B cell (primary cell): ENCODE data around the gene MS4A3. TPM values are rescaled to one million over a fixed set of nuclear protein-coding genes. Genes with fewer than 3 reads are reported as not detected.

Experiments used
- ATAC-seq: fragments of 200-7000 bp; cut with Tn5 transposase; one replicate; pipeline ENCODE4 v1.10.0; 2021; ENCODE audit warnings: low read depth, mild to moderate bottlenecking, moderate number of reproducible peaks, moderate library complexity
- CTCF ChIA-PET: fragments of 350-600 bp; sonication (Branson Sonifier 250); formaldehyde crosslinking; loops from one replicate; lab custom pipeline; 2021; ENCODE audit warnings: antibody characterized with exemption, inconsistent platforms; lab: Charles Lee
- POLR2A ChIA-PET: fragments of 350-600 bp; sonication (Branson Sonifier 250); formaldehyde crosslinking; loops from one replicate; lab custom pipeline; 2021; ENCODE audit warnings: antibody characterized with exemption; lab: Charles Lee
- DNase-seq: peaks from one replicate; pipeline ENCODE4 v3.0.0; 2013
- H2AFZ ChIP-seq: 2 replicates; pipeline ENCODE4 v1.6.1; 2012; ENCODE audit warnings: mild to moderate bottlenecking, low read depth, low read length; ENCODE audit not compliant: insufficient read depth, poor library complexity, severe bottlenecking
- H3K27ac ChIP-seq, 2 donors: 1 replicate in 1 of 2; 2 replicates in 1 of 2; pipeline ENCODE4 v1.5.1; 2012 to 2013; ENCODE audit warnings: low read length in 2 of 2, mild to moderate bottlenecking in 2 of 2, moderate library complexity in 1 of 2
- H3K27me3 ChIP-seq, 4 experiments: fragments of 200-600 bp in 1 of 4; sonication (generic) in 1 of 4; replicated peaks in 1 of 4; 1 replicate in 2 of 4; 2 replicates in 2 of 4; pipeline versions ENCODE4 v1.6.1 to v1.7.0; 2013 to 2016; ENCODE audit warnings: low read length in 3 of 4, mild to moderate bottlenecking in 2 of 4, mixed read lengths in 1 of 4, moderate library complexity in 1 of 4; ENCODE audit not compliant: insufficient read depth in 4 of 4, control insufficient read depth in 3 of 4; ENCODE audit errors: control extremely low read depth in 1 of 4
- H3K36me3 ChIP-seq, 2 experiments: replicated peaks in 1 of 2; 1 replicate in 1 of 2; 2 replicates in 1 of 2; pipeline versions ENCODE4 v1.6.1 to v1.7.1; 2013; ENCODE audit warnings: low read length in 1 of 2; ENCODE audit not compliant: insufficient read depth in 2 of 2, control insufficient read depth in 1 of 2; ENCODE audit errors: control extremely low read depth in 1 of 2, extremely low read depth in 1 of 2
- H3K4me1 ChIP-seq, 2 donors: fragments of 200-600 bp in 1 of 2; sonication (generic) in 1 of 2; 1 replicate in 1 of 2; 2 replicates in 1 of 2; pipeline versions ENCODE4 v1.5.1 to v1.6.1; 2013 to 2017; ENCODE audit warnings: low read length in 2 of 2; ENCODE audit not compliant: control insufficient read depth in 2 of 2, insufficient read depth in 2 of 2
- H3K4me2 ChIP-seq: replicated peaks from 2 replicates; pipeline ENCODE3; 2012; ENCODE audit warnings: mild to moderate bottlenecking, low read depth, low read length; ENCODE audit not compliant: poor library complexity, severe bottlenecking
- H3K4me3 ChIP-seq, 5 experiments: fragments of 200-600 bp in 1 of 5; sonication (generic) in 1 of 5; 1 replicate in 3 of 5; 2 replicates in 2 of 5; pipeline versions ENCODE4 v1.5.1 to v1.7.0; 2011 to 2016; ENCODE audit warnings: low read length in 4 of 5, mild to moderate bottlenecking in 4 of 5, low read depth in 2 of 5, control low read depth in 1 of 5, moderate library complexity in 1 of 5; ENCODE audit not compliant: insufficient read depth in 1 of 5; ENCODE audit errors: control extremely low read depth in 1 of 5, extremely low read depth in 1 of 5
- H3K79me2 ChIP-seq: fragments of 200-600 bp; sonication (generic); one replicate; pipeline ENCODE4 v1.6.0; 2016; ENCODE audit warnings: low read length; ENCODE audit not compliant: control insufficient read depth, insufficient read depth
- H3K9ac ChIP-seq: fragments of 200-600 bp; sonication (generic); 2 replicates; pipeline ENCODE4 v1.6.1; 2017; ENCODE audit warnings: mild to moderate bottlenecking, low read length, moderate library complexity
- H3K9me3 ChIP-seq, 3 donors: one replicate each; pipeline versions ENCODE4 v1.6.1 to v1.7.1; 2013; ENCODE audit warnings: low read length in 2 of 3; ENCODE audit not compliant: control insufficient read depth in 2 of 3, insufficient read depth in 1 of 3; ENCODE audit errors: control extremely low read depth in 1 of 3
- H4K20me1 ChIP-seq: 2 replicates; pipeline ENCODE4 v1.6.0; 2012; ENCODE audit warnings: mild to moderate bottlenecking, low read length; ENCODE audit not compliant: insufficient read depth, control insufficient read depth, poor library complexity, severe bottlenecking
- H3K27ac Mint-ChIP-seq: one replicate; pipeline ENCODE4 v1.8.0; 2021; ENCODE audit warnings: mixed read lengths
- H3K27me3 Mint-ChIP-seq: one replicate; pipeline ENCODE4 v1.8.0; 2021; ENCODE audit warnings: mixed read lengths
- H3K4me1 Mint-ChIP-seq: one replicate; pipeline ENCODE4 v1.8.0; 2021; ENCODE audit warnings: mixed read lengths
- H3K4me3 Mint-ChIP-seq: one replicate; pipeline ENCODE4 v1.8.0; 2021; ENCODE audit warnings: mixed read lengths
- H3K9me3 Mint-ChIP-seq: one replicate; pipeline ENCODE4 v1.8.0; 2022; ENCODE audit warnings: mixed read lengths; ENCODE audit not compliant: insufficient read depth
- CTCF ChIP-seq: fragments of 200-600 bp; IDR thresholded peaks from one replicate; pipeline ENCODE4 v1.8.0; 2022; ENCODE audit warnings: antibody characterized with exemption, mild to moderate bottlenecking
- EZH2 ChIP-seq: IDR thresholded peaks from 2 replicates; pipeline ENCODE4 v1.6.1; 2012; ENCODE audit warnings: borderline replicate concordance, low read depth, mild to moderate bottlenecking, moderate library complexity, low read length; ENCODE audit not compliant: insufficient read depth, poor library complexity, severe bottlenecking
- WGBS: methylation state at CpG from one replicate; pipeline ENCODE4 v1.1.5; 2013; ENCODE audit warnings: missing lambda C conversion rate; ENCODE audit not compliant: insufficient coverage; 5-methylcytosine and 5-hydroxymethylcytosine counted together
- intact Hi-C: fragments of 100-400 bp; cut with micrococcal nuclease; formaldehyde crosslinking; loops from one replicate; pipeline ENCODE4 v1.10.0; 2022
- polyA plus RNA-seq: library from polyadenylated mRNA; depleted of rRNA; stranded (reverse); fragments of >200 nt; gene quantifications from 2 replicates; pipeline ENCODE4 v1.2.3, GENCODE V29; 2012
- total RNA-seq, 2 donors: library from RNA; stranded (reverse); fragments of 120-200 nt in 1 of 2; gene quantifications; 1 replicate in 1 of 2; 2 replicates in 1 of 2; pipeline versions ENCODE4 v1.2.3 to v1.2.4, GENCODE V29; 2013 to 2022

Gene MS4A3
- total and polyA plus RNA-seq, 2 donors (not counting 1 experiment from before 2014, with no cell fraction given) = not detected

- no CpG with 5 or more reads among the region's 4 CpGs for WGBS
- H3K4me1 Mint-ChIP-seq = no peaks in the 10 kb centered on the region
Observed at GRCh38 chr11:60078745-60079144, 22.3 kb downstream of the MS4A3 start.

GRCh38 chr11:60080535-60080934 is 24.1 kb downstream of the MS4A3 start:
- CTCF ChIA-PET = no interaction called here
- H3K36me3 ChIP-seq = no peaks in the 10 kb centered on the region
- H4K20me1 ChIP-seq = no peaks in the 10 kb centered on the region
- Mint-ChIP-seq H3K27me3 (peaks cover 19% of the 10 kb centered on the region), H3K4me1 (no peaks in the 10 kb centered on the region), H3K4me3 (no peak overlapping the region), H3K9me3 (peaks cover 2% of the 10 kb centered on the region), H3K27ac (no peak overlapping the region)
- WGBS = no CpG with 5 or more reads among the region's 3 CpGs
- H3K4me3 ChIP-seq = no peak overlapping the region
- peaks cover 0 to 4% (median 0%) of the 10 kb centered on the region in 4 experiments for H3K27me3 ChIP-seq
- TF ChIP-seq EZH2 = no peak
- no peak for TF ChIP-seq CTCF
- no peak overlapping the region for H3K4me2 ChIP-seq
- DNase-seq (no peak), ATAC-seq (no peak)
- no peaks in the 10 kb centered on the region for H3K79me2 ChIP-seq
- no peak overlapping the region for H3K9ac ChIP-seq
- intact Hi-C loops = no loop called here
- POLR2A ChIA-PET = no interaction called here
- H2AFZ ChIP-seq = no peak overlapping the region
- peaks cover 0 to 8% (median 0%) of the 10 kb centered on the region in 3 donors for H3K9me3 ChIP-seq
- H3K4me1 ChIP-seq = no peaks in the 10 kb centered on the region
- H3K27ac ChIP-seq = no peak overlapping the region

More at GRCh38 chr11:60078745-60079144, 22.3 kb downstream of the MS4A3 start:
- Histone ChIP-seq H3K4me1 (no peaks in the 10 kb centered on the region), H3K9ac (no peak overlapping the region), H3K9me3 (peaks cover 0 to 11% (median 0%) of the 10 kb centered on the region in 3 donors), H3K4me2 (no peak overlapping the region), H3K27me3 (no peaks in the 10 kb centered on the region), H2AFZ (no peak overlapping the region), H3K36me3 (no peaks in the 10 kb centered on the region), H3K27ac (no peak overlapping the region), H4K20me1 (no peaks in the 10 kb centered on the region), H3K4me3 (no peak overlapping the region), H3K79me2 (no peaks in the 10 kb centered on the region)
- intact Hi-C loops = no loop called here
- DNase-seq (no peak), ATAC-seq (no peak)
- POLR2A ChIA-PET = no interaction called here
- Mint-ChIP-seq H3K27ac (no peak overlapping the region), H3K9me3 (peaks cover 2% of the 10 kb centered on the region), H3K4me3 (no peak overlapping the region), H3K27me3 (peaks cover 14% of the 10 kb centered on the region)
- CTCF ChIA-PET = no interaction called here
- TF ChIP-seq CTCF (no peak), EZH2 (no peak)
